Mesendoderm (in vitro differentiated cells): ENCODE data around the gene SFMBT2.

Source experiments
- DNase-seq: peaks from one replicate; pipeline ENCODE4 v3.0.0; 2013
- H2AK5ac ChIP-seq: 2 replicates; pipeline ENCODE4 v1.6.1; 2013; ENCODE audit warnings: low read length, inconsistent platforms
- H2BK120ac ChIP-seq: 2 replicates; pipeline ENCODE4 v1.6.1; 2013; ENCODE audit warnings: low read depth, mild to moderate bottlenecking, low read length, moderate library complexity, mixed read lengths
- H2BK15ac ChIP-seq: replicated peaks from 2 replicates; pipeline ENCODE4 v1.6.1; 2013; ENCODE audit warnings: low read depth, mild to moderate bottlenecking, moderate library complexity
- H2BK5ac ChIP-seq: 2 replicates; pipeline ENCODE4 v1.6.1; 2013; ENCODE audit warnings: low read length, inconsistent platforms
- H3K18ac ChIP-seq: 2 replicates; pipeline ENCODE4 v1.6.1; 2013; ENCODE audit warnings: mild to moderate bottlenecking, low read length, mixed read lengths
- H3K23ac ChIP-seq: one replicate; pipeline ENCODE4 v1.6.1; 2013; ENCODE audit warnings: low read length
- H3K27ac ChIP-seq: 2 replicates; pipeline ENCODE4 v1.5.1; 2013; ENCODE audit warnings: low read depth, mild to moderate bottlenecking, inconsistent platforms, low read length, moderate library complexity
- H3K27me3 ChIP-seq: 2 replicates; pipeline ENCODE4 v1.6.1; 2013; ENCODE audit warnings: low read length, control low read depth, mild to moderate bottlenecking, inconsistent platforms; ENCODE audit not compliant: insufficient read depth, poor library complexity
- H3K36me3 ChIP-seq: 2 replicates; pipeline ENCODE4 v1.6.1; 2013; ENCODE audit warnings: low read length, inconsistent platforms; ENCODE audit not compliant: control insufficient read depth, insufficient read depth
- H3K4ac ChIP-seq: one replicate; pipeline ENCODE4 v1.6.1; 2013; ENCODE audit warnings: low read depth, mild to moderate bottlenecking, low read length, moderate library complexity
- H3K4me1 ChIP-seq: 2 replicates; pipeline ENCODE4 v1.6.1; 2013; ENCODE audit warnings: low read depth, low read length, inconsistent platforms; ENCODE audit not compliant: control insufficient read depth
- H3K4me2 ChIP-seq: 2 replicates; pipeline ENCODE4 v1.6.1; 2013; ENCODE audit warnings: low read length
- H3K4me3 ChIP-seq: 2 replicates; pipeline ENCODE4 v1.5.1; 2013; ENCODE audit warnings: mild to moderate bottlenecking, low read length
- H3K56ac ChIP-seq: one replicate; pipeline ENCODE4 v1.6.1; 2013; ENCODE audit warnings: low read length
- H3K79me1 ChIP-seq: 2 replicates; pipeline ENCODE4 v1.6.1; 2013; ENCODE audit warnings: low read length, inconsistent platforms
- H3K79me2 ChIP-seq: 2 replicates; pipeline ENCODE4 v1.6.1; 2013; ENCODE audit warnings: mild to moderate bottlenecking, low read length; ENCODE audit not compliant: control insufficient read depth, insufficient read depth
- H3K9ac ChIP-seq: 2 replicates; pipeline ENCODE4 v1.6.1; 2013; ENCODE audit warnings: low read length, inconsistent platforms
- H4K5ac ChIP-seq: one replicate; pipeline ENCODE4 v1.6.1; 2013; ENCODE audit warnings: low read length
- H4K8ac ChIP-seq: one replicate; pipeline ENCODE4 v1.6.1; 2013; ENCODE audit warnings: low read depth, mild to moderate bottlenecking, control low read depth, low read length, moderate library complexity
- WGBS: extraction: QIAGEN DNeasy Blood & Tissue Kit; methylation state at CpG from one replicate; pipeline ENCODE4 v1.1.7; 2013; ENCODE audit warnings: low lambda C conversion rate, missing lambda C conversion rate; ENCODE audit not compliant: insufficient coverage; ENCODE audit errors: extremely low coverage; 5-methylcytosine and 5-hydroxymethylcytosine counted together

Gene SFMBT2

DNA sequence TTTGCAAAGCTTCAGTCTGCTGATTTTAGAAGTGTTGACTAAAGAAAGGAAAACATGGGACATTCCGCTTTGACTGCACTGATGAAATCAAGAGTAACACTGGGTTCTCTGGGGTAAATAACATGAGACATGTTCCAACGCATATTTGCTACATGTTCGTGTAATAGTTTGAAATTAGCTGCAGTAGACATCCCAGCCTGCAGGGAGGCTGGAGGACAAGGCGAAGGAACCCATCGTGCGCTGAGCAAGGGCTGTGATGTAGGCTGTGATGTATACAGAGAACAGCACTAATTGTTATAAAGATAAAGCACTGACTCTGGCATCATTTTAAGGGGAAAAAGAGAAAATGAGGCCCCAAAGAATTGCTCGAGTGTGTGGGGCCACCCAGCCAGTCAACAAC, 40.3 kb downstream of the SFMBT2 start:
- H3K56ac ChIP-seq = no peak overlapping the region
- H3K18ac ChIP-seq = no peak overlapping the region
- no peak overlapping the region for H2BK120ac ChIP-seq
- no peaks in the 10 kb centered on the region for H3K36me3 ChIP-seq
- H3K4me2 ChIP-seq = no peak overlapping the region
- no CpG with 5 or more reads among the region's 7 CpGs for WGBS
- no peak overlapping the region for H2BK5ac ChIP-seq
- H2BK15ac ChIP-seq = no peak overlapping the region
- no peaks in the 10 kb centered on the region for H3K79me2 ChIP-seq
- no peak overlapping the region for H3K4ac ChIP-seq
- DNase-seq = no peak
- H3K27ac ChIP-seq = no peak overlapping the region
- no peak overlapping the region for H4K8ac ChIP-seq
- no peaks in the 10 kb centered on the region for H3K27me3 ChIP-seq
- H3K4me1 ChIP-seq = no peaks in the 10 kb centered on the region
- no peak overlapping the region for H3K23ac ChIP-seq
- H3K4me3 ChIP-seq = no peak overlapping the region
- H3K79me1 ChIP-seq = no peaks in the 10 kb centered on the region
- H4K5ac ChIP-seq = no peak overlapping the region
- no peak overlapping the region for H2AK5ac ChIP-seq
- H3K9ac ChIP-seq = no peak overlapping the region

DNA sequence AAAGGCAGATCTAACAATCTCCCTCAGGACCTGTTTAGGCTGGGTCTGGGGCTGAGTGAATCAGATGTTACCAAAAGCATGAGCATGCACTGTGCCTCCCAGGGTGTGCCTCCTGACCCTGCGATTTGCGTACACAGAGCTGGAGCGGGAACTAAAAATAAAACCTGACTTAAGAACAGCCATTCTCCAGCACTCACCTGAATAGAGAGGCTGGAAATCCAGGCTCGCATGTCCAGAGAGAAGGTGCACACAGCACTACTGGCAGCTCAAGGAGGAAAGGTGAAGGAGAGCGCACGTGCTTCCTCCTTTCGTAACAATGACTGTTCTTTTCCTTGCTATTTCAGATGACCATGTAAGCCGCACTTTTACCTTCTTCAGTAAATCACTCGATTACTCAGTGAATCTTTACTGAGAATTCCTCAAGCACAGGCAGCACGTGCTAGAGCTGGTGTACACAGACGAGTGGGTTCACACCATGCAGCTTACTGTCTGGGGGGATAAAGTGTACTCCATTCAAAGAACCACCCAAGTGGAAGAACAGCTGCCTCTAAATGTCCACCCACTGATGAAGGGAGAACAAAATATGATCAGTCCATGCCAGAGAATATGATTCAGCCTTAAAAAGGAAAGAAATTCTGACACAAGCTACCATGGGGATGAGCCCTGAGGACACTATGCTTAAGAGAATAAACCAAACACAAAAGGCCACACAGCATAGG, 45.6 kb downstream of the SFMBT2 start:
- WGBS = no CpG with 5 or more reads among the region's 11 CpGs
- Histone ChIP-seq H3K79me1 (no peaks in the 10 kb centered on the region), H3K36me3 (no peaks in the 10 kb centered on the region), H3K4ac (no peak overlapping the region), H3K27me3 (no peaks in the 10 kb centered on the region), H3K9ac (no peak overlapping the region), H4K8ac (no peak overlapping the region), H3K4me2 (no peak overlapping the region), H3K23ac (no peak overlapping the region), H2BK15ac (no peak overlapping the region), H3K27ac (no peak overlapping the region), H2BK120ac (no peak overlapping the region), H4K5ac (no peak overlapping the region), H3K4me1 (no peaks in the 10 kb centered on the region), H3K18ac (no peak overlapping the region), H2BK5ac (no peak overlapping the region), H3K4me3 (no peak overlapping the region), H3K56ac (no peak overlapping the region), H3K79me2 (no peaks in the 10 kb centered on the region), H2AK5ac (no peak overlapping the region)
- DNase-seq = no peak

GRCh38 chr10:7364474-7364873, 46.4 kb downstream of the SFMBT2 start:
- Histone ChIP-seq H4K8ac (no peak overlapping the region), H3K9ac (no peak overlapping the region), H2BK120ac (no peak overlapping the region), H3K4me3 (no peak overlapping the region), H3K4ac (no peak overlapping the region), H3K36me3 (no peaks in the 10 kb centered on the region), H3K79me1 (no peaks in the 10 kb centered on the region), H4K5ac (no peak overlapping the region), H3K56ac (no peak overlapping the region), H3K27ac (no peak overlapping the region), H2AK5ac (no peak overlapping the region), H3K4me2 (no peak overlapping the region), H3K79me2 (no peaks in the 10 kb centered on the region), H3K23ac (no peak overlapping the region), H2BK5ac (no peak overlapping the region), H2BK15ac (no peak overlapping the region), H3K18ac (no peak overlapping the region), H3K4me1 (no peaks in the 10 kb centered on the region), H3K27me3 (no peaks in the 10 kb centered on the region)
- DNase-seq = no peak
- no CpG with 5 or more reads among the region's 6 CpGs for WGBS

- Histone ChIP-seq H3K4me1 (no peaks in the 10 kb centered on the region), H3K36me3 (no peaks in the 10 kb centered on the region)
Observed at GRCh38 chr10:7363700-7364099, 47.1 kb downstream of the SFMBT2 start.

DNA sequence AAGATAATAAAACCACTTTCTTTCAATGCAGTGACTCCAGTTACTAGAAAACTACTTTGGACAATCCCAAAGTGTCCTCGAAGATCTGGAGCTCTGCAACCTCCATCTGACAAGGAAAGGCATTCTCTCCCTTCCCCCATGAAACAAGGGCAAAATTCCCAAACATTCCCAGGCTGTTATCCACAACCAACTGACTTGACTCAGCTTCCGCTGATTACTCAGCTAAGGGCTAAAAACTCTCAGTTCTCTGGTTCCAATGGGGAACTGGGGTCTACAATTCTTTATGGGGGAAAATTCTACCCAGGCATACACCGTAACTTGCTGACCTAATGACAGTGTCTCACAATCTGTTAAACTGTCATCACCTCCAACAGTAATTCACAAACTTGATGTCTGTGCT, 48.4 kb downstream of the SFMBT2 start:
- Histone ChIP-seq H3K23ac (no peak overlapping the region), H3K79me2 (no peaks in the 10 kb centered on the region), H4K8ac (no peak overlapping the region), H3K27ac (no peak overlapping the region), H3K27me3 (no peaks in the 10 kb centered on the region), H3K4ac (no peak overlapping the region), H4K5ac (no peak overlapping the region), H3K79me1 (no peaks in the 10 kb centered on the region), H3K56ac (no peak overlapping the region), H2BK15ac (no peak overlapping the region), H3K4me3 (no peak overlapping the region), H3K36me3 (no peaks in the 10 kb centered on the region), H3K18ac (no peak overlapping the region), H2BK120ac (no peak overlapping the region), H3K4me1 (no peaks in the 10 kb centered on the region), H3K9ac (no peak overlapping the region), H2AK5ac (no peak overlapping the region), H2BK5ac (no peak overlapping the region), H3K4me2 (no peak overlapping the region)
- DNase-seq = no peak
- no CpG with 5 or more reads among the region's 3 CpGs for WGBS

More at GRCh38 chr10:7363700-7364099, 47.1 kb downstream of the SFMBT2 start:
- no peak overlapping the region for H4K8ac ChIP-seq
- no peak overlapping the region for H4K5ac ChIP-seq
- WGBS = no CpG with 5 or more reads among the region's 6 CpGs
- no peak overlapping the region for H3K27ac ChIP-seq
- H3K4me2 ChIP-seq = no peak overlapping the region
- H3K4me3 ChIP-seq = no peak overlapping the region
- no peaks in the 10 kb centered on the region for H3K79me2 ChIP-seq
- H2BK120ac ChIP-seq = no peak overlapping the region
- H3K27me3 ChIP-seq = no peaks in the 10 kb centered on the region
- H2BK15ac ChIP-seq = no peak overlapping the region
- H2BK5ac ChIP-seq = no peak overlapping the region
- no peak overlapping the region for H3K9ac ChIP-seq
- H2AK5ac ChIP-seq = no peak overlapping the region
- no peak overlapping the region for H3K56ac ChIP-seq
- no peak overlapping the region for H3K23ac ChIP-seq
- no peak for DNase-seq
- no peaks in the 10 kb centered on the region for H3K79me1 ChIP-seq
- H3K4ac ChIP-seq = no peak overlapping the region
- H3K18ac ChIP-seq = no peak overlapping the region

- no peak overlapping the region for H2BK5ac ChIP-seq
- no peak overlapping the region for H2AK5ac ChIP-seq
- H3K79me1 ChIP-seq = no peaks in the 10 kb centered on the region
- no peak overlapping the region for H2BK15ac ChIP-seq
- DNase-seq = no peak
- no peak overlapping the region for H2BK120ac ChIP-seq
- H3K56ac ChIP-seq = no peak overlapping the region
- H3K4me1 ChIP-seq = no peaks in the 10 kb centered on the region
- H3K18ac ChIP-seq = no peak overlapping the region
- H3K4me3 ChIP-seq = no peak overlapping the region
- WGBS = no CpG with 5 or more reads among the region's 3 CpGs
- H3K4ac ChIP-seq = no peak overlapping the region
- no peaks in the 10 kb centered on the region for H3K79me2 ChIP-seq
- no peak overlapping the region for H3K9ac ChIP-seq
- H3K27ac ChIP-seq = no peak overlapping the region
- H3K23ac ChIP-seq = no peak overlapping the region
- H3K27me3 ChIP-seq = no peaks in the 10 kb centered on the region
- no peak overlapping the region for H3K4me2 ChIP-seq
- H3K36me3 ChIP-seq = no peaks in the 10 kb centered on the region
- H4K5ac ChIP-seq = no peak overlapping the region
- no peak overlapping the region for H4K8ac ChIP-seq
Observed at GRCh38 chr10:7361316-7361715, 49.5 kb downstream of the SFMBT2 start.
